Heart right ventricle (tissue), 16 donors: ENCODE results near the gene RNPEPL1. TPM values are rescaled to one million over a fixed set of nuclear protein-coding genes. Genes with fewer than 3 reads are reported as not detected.

Experiments
- ATAC-seq, 8 donors: fragments of 200-7000 bp; cut with Tn5 transposase; one replicate each; pipeline ENCODE4 v1.9.1; 2020; ENCODE audit warnings: mild to moderate bottlenecking in 8 of 8, moderate library complexity in 8 of 8, moderate number of reproducible peaks in 1 of 8
- DNase-seq, 2 donors: peaks; one replicate each; pipeline ENCODE4 v3.0.0-alpha.2; 2020
- H3K27ac ChIP-seq, 10 donors: fragments of 200-600 bp; sonication (generic) in 2 of 10; one replicate each; pipeline versions ENCODE4 v1.5.0 to v1.8.0; 2020 to 2022; ENCODE audit warnings: mild to moderate bottlenecking in 3 of 10
- H3K27me3 ChIP-seq, 7 donors: fragments of 200-600 bp; one replicate each; pipeline ENCODE4 v1.8.0; 2021 to 2022; ENCODE audit warnings: mild to moderate bottlenecking in 2 of 7
- H3K36me3 ChIP-seq, 9 donors: fragments of 200-600 bp; sonication (generic) in 1 of 9; one replicate each; pipeline versions ENCODE4 v1.5.0 to v1.8.0; 2020 to 2022; ENCODE audit warnings: mild to moderate bottlenecking in 2 of 9
- H3K4me1 ChIP-seq, 9 donors: fragments of 200-600 bp; sonication (generic) in 1 of 9; one replicate each; pipeline versions ENCODE4 v1.5.0 to v1.8.0; 2020 to 2022; ENCODE audit warnings: mild to moderate bottlenecking in 4 of 9
- H3K4me3 ChIP-seq, 10 donors: fragments of 200-600 bp; sonication (generic) in 2 of 10; one replicate each; pipeline versions ENCODE4 v1.5.0 to v1.8.0; 2020 to 2022; ENCODE audit warnings: mild to moderate bottlenecking in 7 of 10, moderate library complexity in 2 of 10
- H3K9me3 ChIP-seq, 11 donors: fragments of 200-600 bp in 10 of 11; sonication (generic) in 2 of 11; one replicate each; pipeline versions ENCODE4 v1.5.0 to v1.8.0; 2013 to 2022; ENCODE audit warnings: mild to moderate bottlenecking in 2 of 11, control low read depth in 1 of 11, moderate library complexity in 1 of 11
- CTCF ChIP-seq, 9 donors: fragments of 200-600 bp; sonication (generic) in 2 of 9; IDR thresholded peaks; one replicate each; pipeline versions ENCODE4 v1.5.0 to v1.8.0; 2021 to 2022; ENCODE audit warnings: antibody characterized with exemption in 9 of 9, mild to moderate bottlenecking in 5 of 9, moderate library complexity in 1 of 9
- WGBS, 2 donors: extraction: QIAGEN DNeasy Blood & Tissue Kit; methylation state at CpG; one replicate each; pipeline ENCODE4 v1.1.7; 2013; ENCODE audit warnings: inconsistent platforms in 1 of 2; 5-methylcytosine and 5-hydroxymethylcytosine counted together
- intact Hi-C, 10 donors: fragments of 100-400 bp; cut with DNase I; formaldehyde crosslinking; loops; one replicate each; pipeline versions ENCODE4 v1.11.1 to v1.14.2; 2022
- polyA plus RNA-seq, 2 donors: library from polyadenylated mRNA; stranded (reverse); fragments of 200-250 nt; gene quantifications; one replicate each; pipeline ENCODE4 v1.2.3, GENCODE V29; 2013
- total RNA-seq, 10 donors: library from RNA; stranded (reverse); fragmentation: NEBNext Ultra II Directional in 3 of 10; extraction: Animal tissue kit (Norgen Biotek cat#: 25700) in 3 of 10; gene quantifications; one replicate each; pipeline versions ENCODE4 v1.2.1 to v1.2.4, GENCODE V29; 2021 to 2023
- donor health status: Arrhythmogenic right ventricular cardiomyopathy.
- donor health status: ischemic (EF 13 %, LVEDD 7.1; RV severe dilation, severe dysfunction).
- donor health status: healthy with polysubstance abuse.
- donor health status: DM: no; HTN: yes; CAD: no.
- donor health status: DM: no; HTN: no; CAD: no.
- donor health status: ischemic (EF 25% LVEDD 6.9; RV normal size, moderate dysfunction).
- donor health status: ischemic (EF 25% LVEDD 5.7; RV mildly dilated, moderate dysfunction).
- donor health status: healthy.
- donor health status: DM: yes; HTN: yes; CAD: no.
- donor health status: Ischemic cardiomyopathy.
- donor health status: ischemic (EF 35%, LVEDD 5.7; RV mildly dilated, moderate dysfunction).
- donor health status: nonischemic (EF 11% LVEDD 7.7; RV severe dilation, severe dysfunction).
- donor health status: DM: yes; HTN: yes; CAD: no.
- donor health status: PGD.
- donor health status: ischemic (EF 29% LVEDD 5.4; RV normal size, mild dysfunction).
- donor health status: nonischemic (EF 23%, LVEDD 6.1; RV moderate dilation, normal function).

Gene RNPEPL1
- total and polyA plus RNA-seq, 12 donors, result 62.8 to 247 (median 75.2) TPM

GRCh38 chr2:240605867-240606743 is 37.8 kb downstream of the RNPEPL1 start:
- no peaks in the 10 kb centered on the region for H3K27me3 ChIP-seq
- H3K27ac ChIP-seq, result no peak overlapping the region
- 88 to 89% methylated on average over 12 of the region's 12 CpGs for WGBS, 2 donors
- TF ChIP-seq CTCF (IDR thresholded peaks at IDR 0.05), result no peak
- no peaks in the 10 kb centered on the region for H3K9me3 ChIP-seq
- no peak overlapping the region for H3K4me3 ChIP-seq
- H3K36me3 ChIP-seq, result peaks cover 0 to 7% (median 0%) of the 10 kb centered on the region in 9 donors
- H3K4me1 ChIP-seq, result peaks cover 0 to 12% (median 8%) of the 10 kb centered on the region in 9 donors
- intact Hi-C loops, result no loop called here
- DNase-seq, result no peak
- no peak for ATAC-seq

- no peaks in the 10 kb centered on the region for H3K36me3 ChIP-seq
- H3K4me1 ChIP-seq, result peaks cover 0 to 21% (median 0%) of the 10 kb centered on the region in 9 donors
- no peaks in the 10 kb centered on the region for H3K27me3 ChIP-seq
- intact Hi-C loops, result no loop called here
- no peak overlapping the region for H3K4me3 ChIP-seq
- WGBS, 2 donors, result 92% methylated on average over 10 of the region's 10 CpGs
- no peak for TF ChIP-seq CTCF (IDR thresholded peaks at IDR 0.05)
- DNase-seq (no peak), ATAC-seq (no peak)
- H3K27ac ChIP-seq, result peak overlapping the region in 1 of 10 donors; percentile 78
- H3K9me3 ChIP-seq, result no peaks in the 10 kb centered on the region
Observed at GRCh38 chr2:240611601-240612210, 43.4 kb downstream of the RNPEPL1 start.

DNA sequence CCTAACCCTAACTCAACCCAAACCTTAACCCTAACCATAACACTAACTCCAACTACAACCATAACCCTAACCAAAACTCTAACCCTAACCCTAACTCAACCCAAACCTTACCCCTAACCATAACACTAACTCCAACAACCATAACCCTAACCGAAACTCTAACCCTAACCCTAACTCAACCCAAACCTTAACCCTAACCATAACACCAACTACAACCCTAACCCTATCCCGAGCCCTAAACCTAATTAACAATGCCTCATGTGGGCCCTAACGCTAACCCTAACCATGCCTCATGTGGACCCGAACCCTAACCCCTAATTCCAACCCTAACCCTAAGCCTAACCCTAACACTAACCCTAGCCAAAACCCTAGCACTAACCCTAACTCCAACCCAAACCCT is 45.5 kb downstream of the RNPEPL1 start:
- H3K27ac ChIP-seq, result no peak overlapping the region
- peaks cover 0 to 12% (median 0%) of the 10 kb centered on the region in 11 donors for H3K9me3 ChIP-seq
- peaks cover 0 to 8% (median 0%) of the 10 kb centered on the region in 9 donors for H3K36me3 ChIP-seq
- H3K4me3 ChIP-seq, result no peak overlapping the region
- no peaks in the 10 kb centered on the region for H3K27me3 ChIP-seq
- TF ChIP-seq CTCF (IDR thresholded peaks at IDR 0.05), result no peak
- DNase-seq, result no peak
- 95 to 97% methylated on average over 4 of the region's 4 CpGs for WGBS, 2 donors
- ATAC-seq, result no peak
- peaks cover 0 to 21% (median 0%) of the 10 kb centered on the region in 9 donors for H3K4me1 ChIP-seq
- intact Hi-C loops, result no loop called here

GRCh38 chr2:240614391-240614790 is 46.1 kb downstream of the RNPEPL1 start:
- Histone ChIP-seq H3K4me3 (no peak overlapping the region), H3K27ac (no peak overlapping the region), H3K9me3 (peaks cover 0 to 12% (median 0%) of the 10 kb centered on the region in 11 donors), H3K27me3 (no peaks in the 10 kb centered on the region), H3K4me1 (peaks cover 0 to 22% (median 0%) of the 10 kb centered on the region in 9 donors), H3K36me3 (peaks cover 0 to 8% (median 0%) of the 10 kb centered on the region in 9 donors)
- peak in 1 of 2 donors; percentile 1 for DNase-seq
- intact Hi-C loops, result no loop called here
- WGBS, 2 donors, result 96% methylated on average over 9 of the region's 9 CpGs
- ATAC-seq, result no peak
- TF ChIP-seq CTCF (IDR thresholded peaks at IDR 0.05), result no peak
